Stimulated activated CD4-positive, alpha-beta T cell treated with anti-CD3 and anti-CD28 coated beads, Interleukin-4, amount 100 ng/mL, for 1 hour (primary cell): ENCODE data around the gene CLDN10.

Experiments
- DNase-seq: peaks from one replicate; pipeline ENCODE4 v3.0.0-alpha.2; 2020

The CLDN10 gene

GRCh38 chr13:95603887-95604555, 51.5 kb downstream of the CLDN10 start:
- no peak for DNase-seq

- no peak for DNase-seq
Measured at GRCh38 chr13:95604556-95604915, 52.0 kb downstream of the CLDN10 start.

GRCh38 chr13:95605448-95606125, 53.1 kb downstream of the CLDN10 start:
- no peak for DNase-seq

- no peak for DNase-seq
Measured at GRCh38 chr13:95607366-95607765, 54.8 kb downstream of the CLDN10 start.

- DNase-seq, result no peak
Measured at GRCh38 chr13:95608640-95609323, 56.3 kb downstream of the CLDN10 start.

- no peak for DNase-seq
Measured at GRCh38 chr13:95614641-95615245, 62.2 kb downstream of the CLDN10 start.

GRCh38 chr13:95615539-95615938, 63.0 kb downstream of the CLDN10 start:
- DNase-seq, result no peak

GRCh38 chr13:95620030-95620824, 67.7 kb downstream of the CLDN10 start:
- DNase-seq, result no peak

- no peak for DNase-seq
Measured at GRCh38 chr13:95620825-95621498, 68.4 kb downstream of the CLDN10 start.

- no peak for DNase-seq
Measured at GRCh38 chr13:95623141-95623540, 70.6 kb downstream of the CLDN10 start.

- DNase-seq, result no peak
Measured at GRCh38 chr13:95624020-95624419, 71.5 kb downstream of the CLDN10 start.

- no peak for DNase-seq
Measured at GRCh38 chr13:95626768-95627167, 74.2 kb downstream of the CLDN10 start.

GRCh38 chr13:95627590-95627989, 75.1 kb downstream of the CLDN10 start:
- DNase-seq, result no peak

GRCh38 chr13:95628488-95628887, 76.0 kb downstream of the CLDN10 start:
- DNase-seq, result no peak

GRCh38 chr13:95629071-95629470, 76.6 kb downstream of the CLDN10 start:
- no peak for DNase-seq
